ENCODE measurements around the gene IL2RA.

GRCh38 chr10:6044060-6044459 is 18.1 kb downstream of the IL2RA start:
- TF ChIP-seq, protein P1, sequence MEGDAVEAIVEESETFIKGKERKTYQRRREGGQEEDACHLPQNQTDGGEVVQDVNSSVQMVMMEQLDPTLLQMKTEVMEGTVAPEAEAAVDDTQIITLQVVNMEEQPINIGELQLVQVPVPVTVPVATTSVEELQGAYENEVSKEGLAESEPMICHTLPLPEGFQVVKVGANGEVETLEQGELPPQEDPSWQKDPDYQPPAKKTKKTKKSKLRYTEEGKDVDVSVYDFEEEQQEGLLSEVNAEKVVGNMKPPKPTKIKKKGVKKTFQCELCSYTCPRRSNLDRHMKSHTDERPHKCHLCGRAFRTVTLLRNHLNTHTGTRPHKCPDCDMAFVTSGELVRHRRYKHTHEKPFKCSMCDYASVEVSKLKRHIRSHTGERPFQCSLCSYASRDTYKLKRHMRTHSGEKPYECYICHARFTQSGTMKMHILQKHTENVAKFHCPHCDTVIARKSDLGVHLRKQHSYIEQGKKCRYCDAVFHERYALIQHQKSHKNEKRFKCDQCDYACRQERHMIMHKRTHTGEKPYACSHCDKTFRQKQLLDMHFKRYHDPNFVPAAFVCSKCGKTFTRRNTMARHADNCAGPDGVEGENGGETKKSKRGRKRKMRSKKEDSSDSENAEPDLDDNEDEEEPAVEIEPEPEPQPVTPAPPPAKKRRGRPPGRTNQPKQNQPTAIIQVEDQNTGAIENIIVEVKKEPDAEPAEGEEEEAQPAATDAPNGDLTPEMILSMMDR (IDR thresholded peaks at IDR 0.05; ENCODE audit: poor library complexity, severe bottlenecking), result no peak
- no peak for TF ChIP-seq REST (IDR thresholded peaks at IDR 0.05; ENCODE audit: borderline replicate concordance)

All from neural cell (in vitro differentiated cells).